ENCODE data around the gene PTPRT.

Gene PTPRT

GRCh38 chr20:42697962-42698361 is 491.7 kb downstream of the PTPRT start:
- no peak for DNase-seq

- DNase-seq = no peak
These were observed 498.8 kb downstream of the PTPRT start for GRCh38 chr20:42690842-42691437.

- DNase-seq = no peak
These were observed 501.1 kb downstream of the PTPRT start for GRCh38 chr20:42688576-42688975.

- no peak for DNase-seq
These were observed 503.6 kb downstream of the PTPRT start for GRCh38 chr20:42686057-42686456.

- no peak for DNase-seq
These were observed 510.8 kb downstream of the PTPRT start for GRCh38 chr20:42678895-42679294.

- no peak for DNase-seq
These were observed 533.6 kb downstream of the PTPRT start for GRCh38 chr20:42656130-42656529.

GRCh38 chr20:42652266-42652665 is 537.4 kb downstream of the PTPRT start:
- no peak for DNase-seq

GRCh38 chr20:42650191-42650746 is 539.4 kb downstream of the PTPRT start:
- no peak for DNase-seq

GRCh38 chr20:42649748-42650147 is 540.0 kb downstream of the PTPRT start:
- no peak for DNase-seq

- no peak for DNase-seq
These were observed 543.5 kb downstream of the PTPRT start for GRCh38 chr20:42646250-42646649.

GRCh38 chr20:42641886-42642285 is 547.8 kb downstream of the PTPRT start:
- no peak for DNase-seq

- no peak for DNase-seq
These were observed 550.6 kb downstream of the PTPRT start for GRCh38 chr20:42639140-42639539.

GRCh38 chr20:42635699-42636411 is 553.9 kb downstream of the PTPRT start:
- no peak for DNase-seq

- no peak for DNase-seq
These were observed 555.5 kb downstream of the PTPRT start for GRCh38 chr20:42634156-42634555.

- no peak for DNase-seq
These were observed 561.0 kb downstream of the PTPRT start for GRCh38 chr20:42628683-42629082.

GRCh38 chr20:42613076-42613475 is 576.6 kb downstream of the PTPRT start:
- no peak for DNase-seq

- no peak for DNase-seq
These were observed 577.5 kb downstream of the PTPRT start for GRCh38 chr20:42611889-42612837.

GRCh38 chr20:42611423-42611822 is 578.3 kb downstream of the PTPRT start:
- no peak for DNase-seq

- DNase-seq = no peak
These were observed 579.6 kb downstream of the PTPRT start for GRCh38 chr20:42610070-42610469.

GRCh38 chr20:42609618-42610017 is 580.1 kb downstream of the PTPRT start:
- no peak for DNase-seq

- DNase-seq = no peak
These were observed 584.4 kb downstream of the PTPRT start for GRCh38 chr20:42604998-42605956.

- DNase-seq = no peak
These were observed 586.1 kb downstream of the PTPRT start for GRCh38 chr20:42603655-42604054.

Data from CD4-positive, alpha-beta T cell treated with Interleukin-4 for 4 hours (primary cell).